ENCODE data around the gene IL19.

GRCh38 chr1:206754011-206754410 lies 16.6 kb upstream of the IL19 start:
- TF ChIP-seq CTCF (IDR thresholded peaks at IDR 0.05) (no peak), POLR2A (IDR thresholded peaks at IDR 0.05) (no peak)

Measured in stomach (tissue), 4 donors.